SK-N-SH treated with all-trans-retinoic acid at 6 μM for 48 hours (cell line): Measurements from ENCODE around the gene SLC6A4.

Experiments used
- ATAC-seq: fragments of 200-7000 bp; cut with Tn5 transposase; 3 replicates; pipeline ENCODE4 v1.9.1; 2020; ENCODE audit warnings: mild to moderate bottlenecking, moderate library complexity
- ARNTL ChIP-seq: fragments of 450-650 bp; formaldehyde crosslinking; IDR thresholded peaks from 2 replicates; pipeline ENCODE4 v1.5.0; 2020; ENCODE audit warnings: low read depth, mild to moderate bottlenecking, moderate library complexity, borderline replicate concordance
- CREB5 ChIP-seq: fragments of 250-450 bp; sonication (Bioruptor Pico); IDR thresholded peaks from 2 replicates; pipeline ENCODE4 v1.5.1; 2020; ENCODE audit warnings: low read depth, mild to moderate bottlenecking, moderate library complexity
- CSDC2 ChIP-seq: fragments of 250-450 bp; sonication (Bioruptor Pico); IDR thresholded peaks from 2 replicates; pipeline ENCODE4 v1.5.0; 2020; ENCODE audit warnings: mild to moderate bottlenecking, moderate library complexity
- GLIS3 ChIP-seq: fragments of 250-450 bp; sonication (Bioruptor Pico); IDR thresholded peaks from 2 replicates; pipeline ENCODE4 v1.5.0; 2020; ENCODE audit warnings: mild to moderate bottlenecking, moderate library complexity
- ISL1 ChIP-seq: fragments of 250-450 bp; sonication (Bioruptor Pico); IDR thresholded peaks from 2 replicates; pipeline ENCODE4 v2.1.2; 2022; ENCODE audit warnings: mild to moderate bottlenecking, moderate library complexity
- OSR1 ChIP-seq: fragments of 250-450 bp; sonication (Bioruptor Pico); IDR thresholded peaks from 2 replicates; pipeline ENCODE4 v1.8.0; 2022; ENCODE audit warnings: moderate library complexity, mild to moderate bottlenecking, inconsistent platforms
- PATZ1 ChIP-seq: fragments of 250-450 bp; sonication (Bioruptor Pico); IDR thresholded peaks from 2 replicates; pipeline ENCODE4 v1.8.0; 2020; ENCODE audit warnings: mild to moderate bottlenecking, moderate library complexity, borderline replicate concordance
- PPARA ChIP-seq: fragments of 250-450 bp; sonication (Bioruptor Pico); IDR thresholded peaks from 2 replicates; pipeline ENCODE4 v1.5.0; 2020; ENCODE audit warnings: mild to moderate bottlenecking, borderline replicate concordance
- RARB ChIP-seq: fragments of 250-450 bp; sonication (Bioruptor Pico); IDR thresholded peaks from 2 replicates; pipeline ENCODE4 v1.8.0; 2021; ENCODE audit warnings: mild to moderate bottlenecking, moderate library complexity
- TOX ChIP-seq: fragments of 250-450 bp; sonication (Bioruptor Pico); IDR thresholded peaks from 2 replicates; pipeline ENCODE4 v1.8.0; 2021; ENCODE audit warnings: mild to moderate bottlenecking, moderate library complexity, borderline replicate concordance
- ZC3H10 ChIP-seq: fragments of 250-450 bp; sonication (Bioruptor Pico); IDR thresholded peaks from 2 replicates; pipeline ENCODE4 v1.5.1; 2021; ENCODE audit warnings: mild to moderate bottlenecking, moderate library complexity
- ZFP3 ChIP-seq: fragments of 250-450 bp; sonication (Bioruptor Pico); IDR thresholded peaks from 2 replicates; pipeline ENCODE4 v1.5.0; 2020; ENCODE audit warnings: mild to moderate bottlenecking, moderate library complexity
- ZFP30 ChIP-seq: fragments of 450-650 bp; formaldehyde crosslinking; IDR thresholded peaks from 2 replicates; pipeline ENCODE4 v1.5.0; 2022; ENCODE audit warnings: mild to moderate bottlenecking, moderate library complexity
- ZNF565 ChIP-seq: fragments of 450-650 bp; formaldehyde crosslinking; conservative IDR thresholded peaks from 2 replicates; pipeline ENCODE4 v1.5.0; 2020; ENCODE audit warnings: low read depth, mild to moderate bottlenecking, moderate library complexity
- ZNF70 ChIP-seq: fragments of 450-650 bp; formaldehyde crosslinking; IDR thresholded peaks from 2 replicates; pipeline ENCODE4 v1.5.0; 2020; ENCODE audit warnings: mild to moderate bottlenecking, moderate library complexity
- TF ChIP-seq, protein P1 (sequence below): fragments of 250-450 bp; sonication (Bioruptor Pico); IDR thresholded peaks from 2 replicates; pipeline ENCODE4 v1.5.0; 2020; ENCODE audit warnings: mild to moderate bottlenecking, moderate library complexity
- TF ChIP-seq, protein P2 (sequence below): fragments of 250-450 bp; sonication (Bioruptor Pico); IDR thresholded peaks from 2 replicates; pipeline ENCODE4 v1.5.1; 2021; ENCODE audit warnings: mild to moderate bottlenecking, moderate library complexity
- TF ChIP-seq, protein P3 (sequence below): fragments of 250-450 bp; sonication (Bioruptor Pico); IDR thresholded peaks from 2 replicates; pipeline ENCODE4 v1.8.0; 2021; ENCODE audit warnings: low read depth, mild to moderate bottlenecking, moderate library complexity, borderline replicate concordance

The SLC6A4 gene

GRCh38 chr17:30226878-30227277 lies 8.6 kb downstream of the SLC6A4 start:
- no peak for ATAC-seq
- no peak for TF ChIP-seq RARB (CRISPR knock-in tag)
- no peak for TF ChIP-seq ZFP3 (CRISPR knock-in tag)
- TF ChIP-seq PPARA = no peak
- TF ChIP-seq CSDC2 (CRISPR knock-in tag) = no peak
- no peak for TF ChIP-seq PATZ1 (CRISPR knock-in tag)
- no peak for TF ChIP-seq ZNF70 (CRISPR knock-in tag)
- no peak for TF ChIP-seq ZC3H10

GRCh38 chr17:30225919-30226553 lies 9.5 kb downstream of the SLC6A4 start:
- TF ChIP-seq, protein P1, sequence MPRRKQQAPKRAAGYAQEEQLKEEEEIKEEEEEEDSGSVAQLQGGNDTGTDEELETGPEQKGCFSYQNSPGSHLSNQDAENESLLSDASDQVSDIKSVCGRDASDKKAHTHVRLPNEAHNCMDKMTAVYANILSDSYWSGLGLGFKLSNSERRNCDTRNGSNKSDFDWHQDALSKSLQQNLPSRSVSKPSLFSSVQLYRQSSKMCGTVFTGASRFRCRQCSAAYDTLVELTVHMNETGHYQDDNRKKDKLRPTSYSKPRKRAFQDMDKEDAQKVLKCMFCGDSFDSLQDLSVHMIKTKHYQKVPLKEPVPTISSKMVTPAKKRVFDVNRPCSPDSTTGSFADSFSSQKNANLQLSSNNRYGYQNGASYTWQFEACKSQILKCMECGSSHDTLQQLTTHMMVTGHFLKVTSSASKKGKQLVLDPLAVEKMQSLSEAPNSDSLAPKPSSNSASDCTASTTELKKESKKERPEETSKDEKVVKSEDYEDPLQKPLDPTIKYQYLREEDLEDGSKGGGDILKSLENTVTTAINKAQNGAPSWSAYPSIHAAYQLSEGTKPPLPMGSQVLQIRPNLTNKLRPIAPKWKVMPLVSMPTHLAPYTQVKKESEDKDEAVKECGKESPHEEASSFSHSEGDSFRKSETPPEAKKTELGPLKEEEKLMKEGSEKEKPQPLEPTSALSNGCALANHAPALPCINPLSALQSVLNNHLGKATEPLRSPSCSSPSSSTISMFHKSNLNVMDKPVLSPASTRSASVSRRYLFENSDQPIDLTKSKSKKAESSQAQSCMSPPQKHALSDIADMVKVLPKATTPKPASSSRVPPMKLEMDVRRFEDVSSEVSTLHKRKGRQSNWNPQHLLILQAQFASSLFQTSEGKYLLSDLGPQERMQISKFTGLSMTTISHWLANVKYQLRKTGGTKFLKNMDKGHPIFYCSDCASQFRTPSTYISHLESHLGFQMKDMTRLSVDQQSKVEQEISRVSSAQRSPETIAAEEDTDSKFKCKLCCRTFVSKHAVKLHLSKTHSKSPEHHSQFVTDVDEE = no peak
- TF ChIP-seq RARB (CRISPR knock-in tag) = no peak
- TF ChIP-seq, protein P2, sequence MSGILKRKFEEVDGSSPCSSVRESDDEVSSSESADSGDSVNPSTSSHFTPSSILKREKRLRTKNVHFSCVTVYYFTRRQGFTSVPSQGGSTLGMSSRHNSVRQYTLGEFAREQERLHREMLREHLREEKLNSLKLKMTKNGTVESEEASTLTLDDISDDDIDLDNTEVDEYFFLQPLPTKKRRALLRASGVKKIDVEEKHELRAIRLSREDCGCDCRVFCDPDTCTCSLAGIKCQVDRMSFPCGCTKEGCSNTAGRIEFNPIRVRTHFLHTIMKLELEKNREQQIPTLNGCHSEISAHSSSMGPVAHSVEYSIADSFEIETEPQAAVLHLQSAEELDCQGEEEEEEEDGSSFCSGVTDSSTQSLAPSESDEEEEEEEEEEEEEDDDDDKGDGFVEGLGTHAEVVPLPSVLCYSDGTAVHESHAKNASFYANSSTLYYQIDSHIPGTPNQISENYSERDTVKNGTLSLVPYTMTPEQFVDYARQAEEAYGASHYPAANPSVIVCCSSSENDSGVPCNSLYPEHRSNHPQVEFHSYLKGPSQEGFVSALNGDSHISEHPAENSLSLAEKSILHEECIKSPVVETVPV (CRISPR knock-in tag) = no peak
- no peak for TF ChIP-seq OSR1
- TF ChIP-seq ISL1 (CRISPR knock-in tag) = no peak
- TF ChIP-seq CREB5 (CRISPR knock-in tag) = no peak
- TF ChIP-seq PATZ1 (CRISPR knock-in tag) = no peak
- TF ChIP-seq ARNTL (CRISPR knock-in tag) = no peak
- TF ChIP-seq, protein P3, sequence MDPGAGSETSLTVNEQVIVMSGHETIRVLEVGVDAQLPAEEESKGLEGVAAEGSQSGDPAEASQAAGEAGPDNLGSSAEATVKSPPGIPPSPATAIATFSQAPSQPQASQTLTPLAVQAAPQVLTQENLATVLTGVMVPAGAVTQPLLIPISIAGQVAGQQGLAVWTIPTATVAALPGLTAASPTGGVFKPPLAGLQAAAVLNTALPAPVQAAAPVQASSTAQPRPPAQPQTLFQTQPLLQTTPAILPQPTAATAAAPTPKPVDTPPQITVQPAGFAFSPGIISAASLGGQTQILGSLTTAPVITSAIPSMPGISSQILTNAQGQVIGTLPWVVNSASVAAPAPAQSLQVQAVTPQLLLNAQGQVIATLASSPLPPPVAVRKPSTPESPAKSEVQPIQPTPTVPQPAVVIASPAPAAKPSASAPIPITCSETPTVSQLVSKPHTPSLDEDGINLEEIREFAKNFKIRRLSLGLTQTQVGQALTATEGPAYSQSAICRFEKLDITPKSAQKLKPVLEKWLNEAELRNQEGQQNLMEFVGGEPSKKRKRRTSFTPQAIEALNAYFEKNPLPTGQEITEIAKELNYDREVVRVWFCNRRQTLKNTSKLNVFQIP (CRISPR knock-in tag) = no peak
- TF ChIP-seq ZNF70 (CRISPR knock-in tag) = no peak
- TF ChIP-seq GLIS3 (CRISPR knock-in tag) = no peak
- TF ChIP-seq PPARA = no peak
- TF ChIP-seq ZNF565 (CRISPR knock-in tag) = no peak
- ATAC-seq = no peak

GRCh38 chr17:30225112-30225511 lies 10.4 kb downstream of the SLC6A4 start:
- no peak for ATAC-seq
- TF ChIP-seq CSDC2 (CRISPR knock-in tag) (no peak), ZFP30 (no peak), PPARA (no peak), OSR1 (no peak), ARNTL (CRISPR knock-in tag) (no peak), GLIS3 (CRISPR knock-in tag) (no peak), TOX (no peak)
- TF ChIP-seq, protein P3 (CRISPR knock-in tag) = no peak
- TF ChIP-seq, protein P2 (CRISPR knock-in tag) = no peak
